Gastroesophageal sphincter (tissue), 3 donors: ENCODE data around the gene XKR7.

Experiments
- CTCF ChIP-seq, 4 experiments: fragments of 200-600 bp in 2 of 4; fragments of 450-650 bp in 2 of 4; sonication (generic) in 1 of 4; IDR thresholded peaks; one replicate each; pipeline ENCODE4 v1.5.1; 2017 to 2019; ENCODE audit warnings: antibody characterized with exemption in 4 of 4, mild to moderate bottlenecking in 2 of 4, moderate library complexity in 2 of 4
- EP300 ChIP-seq: sonication (generic); formaldehyde crosslinking; IDR thresholded peaks from one replicate; pipeline ENCODE4 v1.6.1; 2017; ENCODE audit warnings: antibody characterized with exemption, mild to moderate bottlenecking
- POLR2A ChIP-seq, 2 donors: fragments of 450-650 bp; IDR thresholded peaks; one replicate each; pipeline ENCODE4 v1.6.1; 2017; ENCODE audit warnings: antibody characterized with exemption in 2 of 2, mild to moderate bottlenecking in 2 of 2, moderate library complexity in 1 of 2
- POLR2AphosphoS5 ChIP-seq: sonication (generic); formaldehyde crosslinking; IDR thresholded peaks from one replicate; pipeline ENCODE4 v1.6.1; 2017; ENCODE audit warnings: antibody characterized with exemption

GRCh38 chr20:32034581-32035425 is 66.9 kb downstream of the XKR7 start:
- TF ChIP-seq POLR2A (IDR thresholded peaks at IDR 0.05) (no peak), CTCF (IDR thresholded peaks at IDR 0.05) (no peak), POLR2AphosphoS5 (no peak), EP300 (no peak)
